Prostate gland (tissue), 2 donors: Measurements from ENCODE around the gene OR5A2.

Experiments used
- CTCF ChIP-seq, 4 experiments: fragments of 200-600 bp in 2 of 4; fragments of 450-650 bp in 2 of 4; sonication (generic) in 2 of 4; IDR thresholded peaks; 1 replicate in 3 of 4; 2 replicates in 1 of 4; pipeline ENCODE4 v1.5.1; 2016 to 2019; ENCODE audit warnings: antibody characterized with exemption in 4 of 4, mild to moderate bottlenecking in 2 of 4, moderate library complexity in 2 of 4
- POLR2AphosphoS5 ChIP-seq: sonication (generic); formaldehyde crosslinking; IDR thresholded peaks from one replicate; pipeline ENCODE4 v1.6.1; 2017; ENCODE audit warnings: antibody characterized with exemption

- TF ChIP-seq CTCF (IDR thresholded peaks at IDR 0.05) (no peak), POLR2AphosphoS5 (no peak)
Observed at GRCh38 chr11:59380263-59381059, 45.8 kb downstream of the OR5A2 start.
